NCI-H1092 (cell line): ENCODE measurements around the gene DYNC1H1.

Experiments
- DNase-seq: peaks from one replicate; lab custom pipeline; 2025; lab: John Stamatoyannopoulos, UW

The DYNC1H1 gene

GRCh38 chr14:101944451-101944850, 19.9 kb upstream of the DYNC1H1 start:
- DNase-seq = no peak

- no peak for DNase-seq
These were observed 19.2 kb upstream of the DYNC1H1 start for GRCh38 chr14:101945171-101945570.

GRCh38 chr14:101947577-101947903, 16.8 kb upstream of the DYNC1H1 start:
- DNase-seq = no peak

- peak; percentile 100 for DNase-seq
These were observed 16.3 kb upstream of the DYNC1H1 start for GRCh38 chr14:101947904-101948665.

- no peak for DNase-seq
These were observed 15.6 kb upstream of the DYNC1H1 start for GRCh38 chr14:101948666-101949216.

- no peak for DNase-seq
These were observed 14.3 kb upstream of the DYNC1H1 start for GRCh38 chr14:101950100-101950499.

- DNase-seq = no peak
These were observed 13.7 kb upstream of the DYNC1H1 start for GRCh38 chr14:101950516-101951215.

- no peak for DNase-seq
These were observed 11.2 kb upstream of the DYNC1H1 start for GRCh38 chr14:101953151-101953550.

- no peak for DNase-seq
These were observed 9.9 kb upstream of the DYNC1H1 start for GRCh38 chr14:101954501-101954900.

GRCh38 chr14:101955695-101956161, 8.6 kb upstream of the DYNC1H1 start:
- no peak for DNase-seq

- no peak for DNase-seq
These were observed 8.0 kb upstream of the DYNC1H1 start for GRCh38 chr14:101956179-101956885.

GRCh38 chr14:101957406-101958234, 6.8 kb upstream of the DYNC1H1 start:
- DNase-seq = no peak

GRCh38 chr14:101958418-101959180, 5.8 kb upstream of the DYNC1H1 start:
- DNase-seq = no peak

- no peak for DNase-seq
These were observed 5.1 kb upstream of the DYNC1H1 start for GRCh38 chr14:101959277-101959676.

- DNase-seq = no peak
These were observed 4.1 kb upstream of the DYNC1H1 start for GRCh38 chr14:101960225-101960624.

GRCh38 chr14:101961011-101961721, 3.2 kb upstream of the DYNC1H1 start:
- peak; percentile 81 for DNase-seq

- no peak for DNase-seq
These were observed 2.4 kb upstream of the DYNC1H1 start for GRCh38 chr14:101961746-101962502.

GRCh38 chr14:101962503-101962874, 1.9 kb upstream of the DYNC1H1 start:
- peak; percentile 64 for DNase-seq

- no peak for DNase-seq
These were observed 1.3 kb upstream of the DYNC1H1 start for GRCh38 chr14:101963052-101963451.
